NCI-H146 (cell line): ENCODE measurements around the gene NRXN3.

Source experiments
- DNase-seq: peaks from one replicate; lab custom pipeline; 2025; lab: John Stamatoyannopoulos, UW

NRXN3 gene

DNA sequence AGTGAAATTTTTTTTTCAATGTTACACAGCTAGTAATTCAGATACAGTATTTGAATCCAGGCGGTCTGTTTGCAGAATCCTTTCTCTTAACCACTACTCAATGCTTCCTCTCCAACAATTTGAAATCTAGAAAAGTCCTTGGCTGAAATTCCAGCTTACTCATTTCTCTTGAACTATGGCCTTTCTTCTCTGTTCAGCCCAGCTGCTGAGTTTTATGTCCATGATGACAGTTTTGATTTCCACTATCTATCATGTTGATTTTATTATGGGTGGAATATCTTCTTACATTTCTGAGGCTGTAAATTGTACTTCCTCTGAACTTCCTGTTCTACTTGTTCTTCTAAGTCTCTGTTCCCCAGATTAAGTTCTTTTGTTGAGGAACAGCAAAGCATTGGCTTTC lies 1725.8 kb downstream of the NRXN3 start:
- DNase-seq, result no peak

- no peak for DNase-seq
These were observed 1729.4 kb downstream of the NRXN3 start for GRCh38 chr14:79899610-79900009.

DNA sequence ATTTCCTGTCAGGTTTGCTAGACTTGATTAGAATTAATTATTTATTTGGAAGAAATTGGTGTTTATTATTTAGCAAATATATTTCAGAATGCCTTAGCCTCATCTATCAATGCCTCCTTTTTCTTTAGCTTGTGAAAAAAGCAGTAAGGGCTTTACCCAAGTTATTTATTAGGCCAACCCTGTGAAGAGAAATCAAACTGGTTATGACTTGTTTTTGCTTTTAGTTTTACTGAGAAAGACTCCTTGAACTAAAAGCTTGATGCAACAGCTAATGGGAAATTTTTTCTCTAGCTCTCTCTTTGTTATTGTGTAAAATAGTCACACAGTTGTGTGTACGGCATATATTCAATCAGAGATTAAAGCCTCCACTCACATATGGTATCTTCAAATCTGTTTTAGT lies 1734.3 kb downstream of the NRXN3 start:
- DNase-seq, result no peak

- no peak for DNase-seq
These were observed 1736.8 kb downstream of the NRXN3 start for GRCh38 chr14:79906994-79907393.

DNA sequence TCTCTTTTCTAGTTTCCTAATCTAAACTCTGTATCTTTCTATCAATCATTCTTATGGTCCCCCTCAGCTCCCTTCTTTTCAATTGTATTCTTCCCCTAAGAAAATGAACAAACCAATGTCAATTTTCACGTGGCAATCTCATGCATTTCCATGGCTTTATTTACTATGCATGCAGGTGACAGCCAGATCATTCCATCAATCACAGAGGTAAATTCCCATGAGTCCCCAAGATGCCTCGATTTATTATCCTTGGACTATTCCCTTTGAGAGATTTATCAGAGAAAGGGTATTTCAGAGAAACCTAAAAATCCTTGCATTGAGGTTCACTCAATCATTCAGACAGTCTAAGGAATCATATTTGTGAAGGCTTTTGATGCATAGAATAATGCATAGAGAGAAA lies 1739.9 kb downstream of the NRXN3 start:
- DNase-seq, result no peak

GRCh38 chr14:79911744-79912143 lies 1741.6 kb downstream of the NRXN3 start:
- no peak for DNase-seq

GRCh38 chr14:79914595-79914994 lies 1744.4 kb downstream of the NRXN3 start:
- no peak for DNase-seq

- DNase-seq, result no peak
These were observed 1745.2 kb downstream of the NRXN3 start for GRCh38 chr14:79915406-79915805.

DNA sequence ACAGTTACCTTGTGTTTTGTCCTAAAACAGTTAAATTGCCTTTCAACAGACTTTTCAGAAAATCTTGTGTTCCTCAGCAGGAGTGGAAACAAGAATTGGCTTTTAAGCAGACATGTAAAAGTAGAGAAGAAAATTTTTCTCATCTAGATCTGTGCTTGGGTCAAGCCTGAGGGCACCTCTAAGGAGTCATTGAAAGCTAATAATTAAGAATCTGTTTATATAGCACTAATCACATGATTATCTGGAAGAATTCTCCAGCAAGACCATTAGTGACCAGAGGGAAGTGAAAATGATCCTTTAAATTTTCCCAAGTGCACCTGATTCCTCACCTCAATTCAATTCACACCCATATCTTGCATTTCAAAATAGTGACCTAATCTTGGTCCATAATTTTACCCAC lies 1746.1 kb downstream of the NRXN3 start:
- DNase-seq, result no peak

DNA sequence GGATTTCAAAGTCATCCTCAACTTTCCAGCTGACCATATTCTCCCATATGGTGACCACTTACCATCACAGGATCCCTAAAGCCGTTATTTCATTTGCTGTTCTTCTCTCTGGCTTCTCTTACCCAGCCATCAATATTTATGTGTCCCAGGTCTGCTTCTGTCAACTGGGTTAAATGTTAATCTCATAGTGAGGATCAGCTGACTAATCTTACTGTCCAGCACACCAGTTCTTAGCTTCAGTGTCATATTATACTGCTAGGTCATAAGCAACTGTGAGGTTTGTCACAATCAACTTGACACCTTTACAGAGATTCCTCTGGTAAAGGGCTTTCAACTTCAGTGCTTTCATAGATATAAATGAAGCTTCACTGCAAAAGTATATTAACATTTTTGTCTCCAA lies 1746.7 kb downstream of the NRXN3 start:
- no peak for DNase-seq
